ENCODE data around the gene SOX11.

The SOX11 gene

GRCh38 chr2:5691221-5691984 lies 781 bp upstream of the SOX11 start:
- no peak for DNase-seq (ENCODE audit: low read depth in 2 of 2, low spot score in 1 of 2)

GRCh38 chr2:5692561-5693286 lies 540 bp downstream of the SOX11 start:
- DNase-seq (ENCODE audit: low read depth in 2 of 2, low spot score in 1 of 2) = no peak

GRCh38 chr2:5693287-5694201 lies 1.4 kb downstream of the SOX11 start:
- DNase-seq (ENCODE audit: low read depth in 2 of 2, low spot score in 1 of 2) = no peak

- DNase-seq (ENCODE audit: low read depth in 2 of 2, low spot score in 1 of 2) = no peak
These were observed 2.1 kb downstream of the SOX11 start for GRCh38 chr2:5694306-5694705.

GRCh38 chr2:5695654-5696403 lies 3.6 kb downstream of the SOX11 start:
- no peak for DNase-seq (ENCODE audit: low read depth in 2 of 2, low spot score in 1 of 2)

- no peak for DNase-seq (ENCODE audit: low read depth in 2 of 2, low spot score in 1 of 2)
These were observed 4.3 kb downstream of the SOX11 start for GRCh38 chr2:5696404-5696944.

- no peak for DNase-seq (ENCODE audit: low read depth in 2 of 2, low spot score in 1 of 2)
These were observed 4.8 kb downstream of the SOX11 start for GRCh38 chr2:5696945-5697521.

- DNase-seq (ENCODE audit: low read depth in 2 of 2, low spot score in 1 of 2) = no peak
These were observed 5.4 kb downstream of the SOX11 start for GRCh38 chr2:5697562-5697961.

- no peak for DNase-seq (ENCODE audit: low read depth in 2 of 2, low spot score in 1 of 2)
These were observed 6.0 kb downstream of the SOX11 start for GRCh38 chr2:5698134-5698533.

- no peak for DNase-seq (ENCODE audit: low read depth in 2 of 2, low spot score in 1 of 2)
These were observed 7.8 kb downstream of the SOX11 start for GRCh38 chr2:5699963-5700362.

- DNase-seq (ENCODE audit: low read depth in 2 of 2, low spot score in 1 of 2) = no peak
These were observed 8.4 kb downstream of the SOX11 start for GRCh38 chr2:5700551-5700950.

GRCh38 chr2:5701266-5701665 lies 9.1 kb downstream of the SOX11 start:
- DNase-seq (ENCODE audit: low read depth in 2 of 2, low spot score in 1 of 2) = no peak

- DNase-seq (ENCODE audit: low read depth in 2 of 2, low spot score in 1 of 2) = no peak
These were observed 11.0 kb downstream of the SOX11 start for GRCh38 chr2:5703166-5703565.

GRCh38 chr2:5705490-5705889 lies 13.3 kb downstream of the SOX11 start:
- DNase-seq (ENCODE audit: low read depth in 2 of 2, low spot score in 1 of 2) = no peak

GRCh38 chr2:5706717-5707455 lies 14.7 kb downstream of the SOX11 start:
- DNase-seq (ENCODE audit: low read depth in 2 of 2, low spot score in 1 of 2) = no peak

- no peak for DNase-seq (ENCODE audit: low read depth in 2 of 2, low spot score in 1 of 2)
These were observed 18.4 kb downstream of the SOX11 start for GRCh38 chr2:5710615-5711014.

- no peak for DNase-seq (ENCODE audit: low read depth in 2 of 2, low spot score in 1 of 2)
These were observed 20.9 kb downstream of the SOX11 start for GRCh38 chr2:5713101-5713500.

GRCh38 chr2:5719629-5720334 lies 27.6 kb downstream of the SOX11 start:
- no peak for DNase-seq (ENCODE audit: low read depth in 2 of 2, low spot score in 1 of 2)

GRCh38 chr2:5720426-5720825 lies 28.2 kb downstream of the SOX11 start:
- no peak for DNase-seq (ENCODE audit: low read depth in 2 of 2, low spot score in 1 of 2)
